Measurements from ENCODE around the gene FAM20C. TPM values are rescaled to one million over a fixed set of nuclear protein-coding genes. Genes with fewer than 3 reads are reported as not detected.

Gene FAM20C
- total RNA-seq, 2 experiments from 2014 or later = 1.3 to 1.7 TPM

GRCh38 chr7:273327-273726, 81.0 kb downstream of the FAM20C start:
- Histone ChIP-seq H3K9me3 (ENCODE audit: control insufficient read depth in 1 of 2, insufficient read depth in 1 of 2, low read length in 2 of 2) (peaks cover 9 to 43% of the 10 kb centered on the region in 2 experiments), H3K36me3 (ENCODE audit: insufficient read depth, low read length) (no peaks in the 10 kb centered on the region), H3K27ac (ENCODE audit: low read depth in 1 of 2, low read length in 2 of 2) (no peak overlapping the region), H3K4me1 (ENCODE audit: insufficient read depth, low read length) (no peaks in the 10 kb centered on the region), H3K27me3 (ENCODE audit: control insufficient read depth in 1 of 2, insufficient read depth in 2 of 2, low read length in 2 of 2) (peaks cover 0 to 2% of the 10 kb centered on the region in 2 experiments), H3K4me3 (ENCODE audit: low read length) (no peak overlapping the region)
- intact Hi-C loops (cut with DNase I, micrococcal nuclease) = no loop called here
- no peak overlapping the region for H3K4me3 Mint-ChIP-seq
- no peaks in the 10 kb centered on the region for H3K36me3 Mint-ChIP-seq (ENCODE audit: low read depth)
- TF ChIP-seq, protein P1, sequence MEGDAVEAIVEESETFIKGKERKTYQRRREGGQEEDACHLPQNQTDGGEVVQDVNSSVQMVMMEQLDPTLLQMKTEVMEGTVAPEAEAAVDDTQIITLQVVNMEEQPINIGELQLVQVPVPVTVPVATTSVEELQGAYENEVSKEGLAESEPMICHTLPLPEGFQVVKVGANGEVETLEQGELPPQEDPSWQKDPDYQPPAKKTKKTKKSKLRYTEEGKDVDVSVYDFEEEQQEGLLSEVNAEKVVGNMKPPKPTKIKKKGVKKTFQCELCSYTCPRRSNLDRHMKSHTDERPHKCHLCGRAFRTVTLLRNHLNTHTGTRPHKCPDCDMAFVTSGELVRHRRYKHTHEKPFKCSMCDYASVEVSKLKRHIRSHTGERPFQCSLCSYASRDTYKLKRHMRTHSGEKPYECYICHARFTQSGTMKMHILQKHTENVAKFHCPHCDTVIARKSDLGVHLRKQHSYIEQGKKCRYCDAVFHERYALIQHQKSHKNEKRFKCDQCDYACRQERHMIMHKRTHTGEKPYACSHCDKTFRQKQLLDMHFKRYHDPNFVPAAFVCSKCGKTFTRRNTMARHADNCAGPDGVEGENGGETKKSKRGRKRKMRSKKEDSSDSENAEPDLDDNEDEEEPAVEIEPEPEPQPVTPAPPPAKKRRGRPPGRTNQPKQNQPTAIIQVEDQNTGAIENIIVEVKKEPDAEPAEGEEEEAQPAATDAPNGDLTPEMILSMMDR (IDR thresholded peaks at IDR 0.05) = no peak
- POLR2A ChIA-PET = no interaction called here
- peaks cover 7% of the 10 kb centered on the region for H3K27me3 Mint-ChIP-seq
- CTCF ChIA-PET = no interaction called here
- no peak for ATAC-seq (ENCODE audit: poor library complexity)
- no peak overlapping the region for H3K27ac Mint-ChIP-seq
- DNase-seq = no peak
- peaks cover 18% of the 10 kb centered on the region for H3K9me3 Mint-ChIP-seq
- H3K4me1 Mint-ChIP-seq (ENCODE audit: low read depth) = no peaks in the 10 kb centered on the region

GRCh38 chr7:274266-274665, 81.9 kb downstream of the FAM20C start:
- peaks cover 7% of the 10 kb centered on the region for H3K27me3 Mint-ChIP-seq
- H3K27ac Mint-ChIP-seq = no peak overlapping the region
- H3K36me3 Mint-ChIP-seq (ENCODE audit: low read depth) = no peaks in the 10 kb centered on the region
- ATAC-seq (ENCODE audit: poor library complexity) = no peak
- H3K4me1 ChIP-seq (ENCODE audit: insufficient read depth, low read length) = no peaks in the 10 kb centered on the region
- H3K36me3 ChIP-seq (ENCODE audit: insufficient read depth, low read length) = no peaks in the 10 kb centered on the region
- TF ChIP-seq, protein P1 (IDR thresholded peaks at IDR 0.05) = no peak
- no peak overlapping the region for H3K4me3 Mint-ChIP-seq
- no peaks in the 10 kb centered on the region for H3K4me1 Mint-ChIP-seq (ENCODE audit: low read depth)
- H3K27ac ChIP-seq (ENCODE audit: low read depth in 1 of 2, low read length in 2 of 2) = no peak overlapping the region
- CTCF ChIA-PET = no interaction called here
- peaks cover 9 to 40% of the 10 kb centered on the region in 2 experiments for H3K9me3 ChIP-seq (ENCODE audit: control insufficient read depth in 1 of 2, insufficient read depth in 1 of 2, low read length in 2 of 2)
- POLR2A ChIA-PET = no interaction called here
- intact Hi-C loops (cut with DNase I, micrococcal nuclease) = no loop called here
- no peak for DNase-seq
- no peak overlapping the region for H3K4me3 ChIP-seq (ENCODE audit: low read length)
- peaks cover 0 to 2% of the 10 kb centered on the region in 2 experiments for H3K27me3 ChIP-seq (ENCODE audit: control insufficient read depth in 1 of 2, insufficient read depth in 2 of 2, low read length in 2 of 2)
- peaks cover 18% of the 10 kb centered on the region for H3K9me3 Mint-ChIP-seq

DNA sequence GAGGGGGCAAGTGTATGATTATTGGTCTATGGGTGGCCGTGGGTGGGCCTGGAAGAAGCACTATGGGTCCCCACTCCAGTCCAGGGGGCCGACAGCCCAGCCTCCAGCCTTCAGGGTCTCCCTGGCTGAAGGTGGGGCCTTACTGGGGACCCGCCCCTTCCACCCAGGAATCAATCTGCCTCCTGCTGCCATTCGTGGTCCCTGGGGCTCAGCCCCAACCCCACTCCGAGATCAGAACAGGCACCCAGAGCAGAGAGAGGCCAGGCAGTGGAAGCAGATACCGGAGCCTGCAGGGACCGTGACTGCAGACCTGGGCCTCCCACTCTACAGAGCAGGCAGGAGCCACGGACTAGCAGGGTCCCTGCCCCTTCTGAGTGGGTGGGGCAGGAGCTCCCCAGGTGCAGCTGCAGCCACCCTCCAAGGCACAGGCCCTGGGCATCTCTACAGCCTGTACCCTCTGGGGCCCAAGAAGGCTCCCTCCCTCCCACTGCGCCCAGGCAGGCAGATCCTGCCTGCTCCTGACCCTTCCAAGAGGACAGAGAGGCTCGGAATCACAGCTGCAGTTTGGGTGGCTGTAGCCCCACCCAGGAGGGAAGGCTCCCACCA, 84.0 kb downstream of the FAM20C start:
- H3K4me1 Mint-ChIP-seq (ENCODE audit: low read depth) = no peaks in the 10 kb centered on the region
- ATAC-seq (ENCODE audit: poor library complexity) = no peak
- Histone ChIP-seq H3K36me3 (ENCODE audit: insufficient read depth, low read length) (no peaks in the 10 kb centered on the region), H3K4me1 (ENCODE audit: insufficient read depth, low read length) (no peaks in the 10 kb centered on the region), H3K9me3 (ENCODE audit: control insufficient read depth in 1 of 2, insufficient read depth in 1 of 2, low read length in 2 of 2) (peaks cover 9 to 40% of the 10 kb centered on the region in 2 experiments), H3K27ac (ENCODE audit: low read depth in 1 of 2, low read length in 2 of 2) (no peak overlapping the region), H3K27me3 (ENCODE audit: control insufficient read depth in 1 of 2, insufficient read depth in 2 of 2, low read length in 2 of 2) (peaks cover 0 to 2% of the 10 kb centered on the region in 2 experiments), H3K4me3 (ENCODE audit: low read length) (no peak overlapping the region)
- H3K36me3 Mint-ChIP-seq (ENCODE audit: low read depth) = no peaks in the 10 kb centered on the region
- H3K4me3 Mint-ChIP-seq = no peak overlapping the region
- H3K27me3 Mint-ChIP-seq = peaks cover 17% of the 10 kb centered on the region
- CTCF ChIA-PET = no interaction called here
- intact Hi-C loops (cut with DNase I, micrococcal nuclease) = no loop called here
- no peak for DNase-seq
- H3K27ac Mint-ChIP-seq = no peak overlapping the region
- TF ChIP-seq, protein P1 (IDR thresholded peaks at IDR 0.05) = no peak
- peaks cover 18% of the 10 kb centered on the region for H3K9me3 Mint-ChIP-seq
- POLR2A ChIA-PET = no interaction called here

Measured in CD4-positive, alpha-beta T cell (primary cell).